H9 (cell line): ENCODE results near the gene AGPAT1. TPM values are rescaled to one million over a fixed set of nuclear protein-coding genes. Genes with fewer than 3 reads are reported as not detected.

Source experiments
- DNase-seq: peaks from one replicate; pipeline ENCODE4 v3.0.0-alpha.2; 2017
- H2AFZ ChIP-seq: one replicate; pipeline ENCODE4 v1.6.1; 2013; ENCODE audit warnings: mild to moderate bottlenecking, low read length, control low read depth, moderate library complexity
- H2AK5ac ChIP-seq: 2 replicates; pipeline ENCODE4 v1.6.1; 2013; ENCODE audit warnings: low read length, control low read depth, mixed read lengths; ENCODE audit not compliant: insufficient read length
- H2BK120ac ChIP-seq: one replicate; pipeline ENCODE4 v1.6.1; 2013; ENCODE audit warnings: low read depth, mild to moderate bottlenecking, low read length, control low read depth, inconsistent platforms; ENCODE audit not compliant: poor library complexity, severe bottlenecking
- H2BK12ac ChIP-seq: 2 replicates; pipeline ENCODE4 v1.6.1; 2013; ENCODE audit warnings: low read length, control low read depth, mixed read lengths, low read depth; ENCODE audit not compliant: insufficient read length
- H2BK15ac ChIP-seq: 2 replicates; pipeline ENCODE4 v1.6.1; 2013; ENCODE audit warnings: low read depth, low read length, control low read depth
- H2BK20ac ChIP-seq: one replicate; pipeline ENCODE4 v1.6.1; 2013; ENCODE audit warnings: low read depth, mild to moderate bottlenecking, low read length, control low read depth, inconsistent platforms; ENCODE audit not compliant: poor library complexity, severe bottlenecking
- H2BK5ac ChIP-seq: 2 replicates; pipeline ENCODE4 v1.6.1; 2013; ENCODE audit warnings: low read length, control low read depth, mixed read lengths; ENCODE audit not compliant: insufficient read length
- H3K14ac ChIP-seq: 2 replicates; pipeline ENCODE4 v1.6.1; 2013; ENCODE audit warnings: low read length, control low read depth; ENCODE audit not compliant: insufficient read depth
- H3K18ac ChIP-seq: 2 replicates; pipeline ENCODE4 v1.6.1; 2013; ENCODE audit warnings: low read depth, mild to moderate bottlenecking, mixed read lengths, low read length, control low read depth; ENCODE audit not compliant: insufficient read length
- H3K23ac ChIP-seq: 2 replicates; pipeline ENCODE4 v1.6.1; 2013; ENCODE audit warnings: low read length, control low read depth, mixed read lengths, low read depth; ENCODE audit not compliant: insufficient read length
- H3K23me2 ChIP-seq: 2 replicates; pipeline ENCODE4 v1.6.1; 2013; ENCODE audit warnings: low read depth, mild to moderate bottlenecking, mixed read lengths, low read length, control low read depth; ENCODE audit not compliant: insufficient read length, poor library complexity, severe bottlenecking
- H3K27ac ChIP-seq: 2 replicates; pipeline ENCODE4 v1.5.1; 2013; ENCODE audit warnings: low read length, control low read depth, mixed read lengths, low read depth; ENCODE audit not compliant: insufficient read length
- H3K27me3 ChIP-seq: 2 replicates; pipeline ENCODE4 v1.6.1; 2013; ENCODE audit warnings: low read length, control low read depth, inconsistent platforms; ENCODE audit not compliant: insufficient read depth
- H3K4ac ChIP-seq: 2 replicates; pipeline ENCODE4 v1.6.1; 2013; ENCODE audit warnings: low read depth, mild to moderate bottlenecking, control low read depth, inconsistent platforms, low read length, moderate library complexity
- H3K4me1 ChIP-seq: 2 replicates; pipeline ENCODE4 v1.6.1; 2013; ENCODE audit warnings: low read length, control low read depth, inconsistent platforms; ENCODE audit not compliant: insufficient read depth
- H3K4me2 ChIP-seq: 2 replicates; pipeline ENCODE4 v1.6.1; 2013; ENCODE audit warnings: low read length, control low read depth, mixed read lengths; ENCODE audit not compliant: insufficient read length, insufficient read depth
- H3K56ac ChIP-seq: 2 replicates; pipeline ENCODE4 v1.6.1; 2013; ENCODE audit warnings: low read depth, mild to moderate bottlenecking, mixed read lengths, low read length, control low read depth; ENCODE audit not compliant: insufficient read length
- H3K79me1 ChIP-seq: 2 replicates; pipeline ENCODE4 v1.6.1; 2013; ENCODE audit warnings: low read depth, mild to moderate bottlenecking, moderate library complexity, low read length, control low read depth, inconsistent platforms; ENCODE audit not compliant: insufficient read depth, poor library complexity, severe bottlenecking
- H3K79me2 ChIP-seq: 2 replicates; pipeline ENCODE4 v1.6.1; 2013; ENCODE audit warnings: low read length, control low read depth, inconsistent platforms; ENCODE audit not compliant: insufficient read depth
- H3K9ac ChIP-seq: 2 replicates; pipeline ENCODE4 v1.6.1; 2013; ENCODE audit warnings: low read length, control low read depth, mixed read lengths; ENCODE audit not compliant: insufficient read length; ENCODE audit errors: extremely low read depth
- H3K9me3 ChIP-seq: one replicate; pipeline ENCODE4 v1.6.1; 2013; ENCODE audit warnings: low read depth, low read length, inconsistent platforms; ENCODE audit not compliant: control insufficient read depth
- H3T11ph ChIP-seq: one replicate; pipeline ENCODE4 v1.6.1; 2013; ENCODE audit warnings: mild to moderate bottlenecking, low read length, control low read depth, inconsistent platforms
- H4K20me1 ChIP-seq: one replicate; pipeline ENCODE4 v1.6.1; 2013; ENCODE audit not compliant: control insufficient read depth, insufficient read length, insufficient read depth
- H4K5ac ChIP-seq: 2 replicates; pipeline ENCODE4 v1.6.1; 2013; ENCODE audit warnings: low read depth, mild to moderate bottlenecking, mixed read lengths, low read length, control low read depth; ENCODE audit not compliant: insufficient read length
- H4K8ac ChIP-seq: replicated peaks from 2 replicates; pipeline ENCODE4 v1.6.1; 2013; ENCODE audit warnings: low read length, control low read depth, mixed read lengths, low read depth; ENCODE audit not compliant: insufficient read length
- H4K91ac ChIP-seq: 2 replicates; pipeline ENCODE4 v1.6.1; 2013; ENCODE audit warnings: low read depth, mild to moderate bottlenecking, moderate library complexity, mixed read lengths, low read length, control low read depth; ENCODE audit not compliant: insufficient read length
- H3K27ac Mint-ChIP-seq, 3 experiments: 2 replicates in 2 of 3; 3 replicates in 1 of 3; pipeline ENCODE4 v1.8.0; 2020 to 2021; ENCODE audit warnings: mixed read lengths in 3 of 3, mild to moderate bottlenecking in 1 of 3, moderate library complexity in 1 of 3
- H3K27me3 Mint-ChIP-seq: 2 replicates; pipeline ENCODE4 v1.8.0; 2021; ENCODE audit warnings: low read depth, mild to moderate bottlenecking, moderate library complexity, mixed read lengths
- H3K36me3 Mint-ChIP-seq, 3 experiments: 2 replicates in 2 of 3; 3 replicates in 1 of 3; pipeline ENCODE4 v1.8.0; 2020 to 2021; ENCODE audit warnings: low read depth in 3 of 3, mixed read lengths in 3 of 3; ENCODE audit not compliant: insufficient read depth in 1 of 3
- H3K4me1 Mint-ChIP-seq, 2 experiments: 2 replicates each; pipeline ENCODE4 v1.8.0; 2020; ENCODE audit warnings: mixed read lengths in 2 of 2
- H3K4me3 Mint-ChIP-seq, 2 experiments: 2 replicates in 1 of 2; 3 replicates in 1 of 2; pipeline ENCODE4 v1.8.0; 2020 to 2021; ENCODE audit warnings: mild to moderate bottlenecking in 2 of 2, mixed read lengths in 2 of 2, moderate library complexity in 1 of 2
- H3K9me3 Mint-ChIP-seq, 2 experiments: 2 replicates in 1 of 2; 3 replicates in 1 of 2; pipeline ENCODE4 v1.8.0; 2020; ENCODE audit warnings: mild to moderate bottlenecking in 2 of 2, mixed read lengths in 2 of 2, moderate library complexity in 1 of 2
- CTCF ChIP-seq: fragments of 200-600 bp; sonication (generic); conservative IDR thresholded peaks from 3 replicates; pipeline ENCODE4 v1.8.0; 2021; ENCODE audit warnings: antibody characterized with exemption, mild to moderate bottlenecking
- WGBS: extraction: QIAGEN DNeasy Blood & Tissue Kit; methylation state at CpG from one replicate; pipeline ENCODE4 v1.1.7; 2013; ENCODE audit warnings: missing lambda C conversion rate, low lambda C conversion rate, mixed read lengths; ENCODE audit not compliant: insufficient read length; ENCODE audit errors: extremely low coverage; 5-methylcytosine and 5-hydroxymethylcytosine counted together
- total RNA-seq: library from RNA; stranded (reverse); gene quantifications from 2 replicates; pipeline ENCODE4 v1.2.1, GENCODE V29; 2021

The AGPAT1 gene
- total RNA-seq, 1 experiment from 2014 or later, result 89.5 TPM

DNA sequence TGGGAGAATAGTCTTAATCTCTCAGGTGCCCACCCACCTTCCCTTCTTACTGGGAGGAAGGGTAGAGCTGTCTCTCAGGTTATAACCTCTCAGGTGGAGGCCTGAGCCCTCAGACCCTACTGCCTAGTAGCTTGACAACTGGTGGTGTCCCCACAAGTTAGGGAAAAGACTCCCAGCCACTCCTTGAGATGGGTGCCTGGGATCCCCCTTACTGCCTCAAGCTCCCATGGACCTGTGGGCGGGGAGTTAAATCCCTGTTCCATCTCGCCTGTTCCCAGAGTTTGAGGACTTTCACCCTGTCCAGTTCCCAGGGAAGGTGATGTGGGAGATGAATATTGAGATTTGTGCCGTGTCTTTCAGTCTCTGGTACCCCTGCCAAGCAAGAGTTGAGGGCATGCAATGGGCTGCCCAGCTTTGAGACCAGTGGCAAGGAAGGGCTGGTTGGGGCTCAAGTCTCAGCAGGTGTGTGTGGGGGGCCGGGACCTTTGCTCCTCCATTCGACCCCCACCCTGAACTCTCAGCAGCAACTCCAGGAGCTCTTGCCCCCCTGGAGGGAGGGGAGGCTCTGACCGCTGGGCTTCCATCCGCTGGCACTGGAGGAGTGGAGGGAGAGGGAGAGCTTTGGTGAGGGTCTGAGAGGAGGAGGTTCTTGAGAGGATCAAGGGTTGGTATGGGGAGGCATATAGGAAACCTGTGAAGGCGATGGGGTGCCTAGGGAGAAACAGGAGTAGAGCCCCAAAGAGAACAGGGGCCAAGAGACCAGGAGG lies 15.2 kb upstream of the AGPAT1 start:
- Histone ChIP-seq H3T11ph (no peak overlapping the region), H2BK120ac (no peak overlapping the region), H4K8ac (no peak overlapping the region), H3K4ac (no peak overlapping the region), H2AFZ (no peak overlapping the region), H2BK5ac (no peak overlapping the region), H3K27me3 (no peaks in the 10 kb centered on the region), H3K56ac (no peak overlapping the region), H4K91ac (no peak overlapping the region), H3K4me2 (peak overlapping the region; percentile 49), H3K79me2 (no peaks in the 10 kb centered on the region), H3K79me1 (no peaks in the 10 kb centered on the region), H4K5ac (no peak overlapping the region), H3K23ac (no peak overlapping the region), H4K20me1 (no peaks in the 10 kb centered on the region), H3K14ac (no peak overlapping the region), H2BK20ac (no peak overlapping the region), H3K23me2 (peaks cover 15% of the 10 kb centered on the region), H3K9me3 (no peaks in the 10 kb centered on the region), H2AK5ac (no peak overlapping the region), H2BK15ac (no peak overlapping the region), H3K27ac (no peak overlapping the region), H3K9ac (no peak overlapping the region), H2BK12ac (peak overlapping the region; percentile 38), H3K4me1 (peaks cover 7% of the 10 kb centered on the region), H3K18ac (no peak overlapping the region)
- peak overlapping the region; percentile 39 to 84 (median 74); a peak in 5 of 7 replicates for H3K27ac Mint-ChIP-seq
- TF ChIP-seq CTCF, result no peak
- WGBS, result no CpG with 5 or more reads among the region's 8 CpGs
- H3K4me1 Mint-ChIP-seq, result peaks cover 50 to 60% of the 10 kb centered on the region in 2 experiments
- H3K36me3 Mint-ChIP-seq, result peaks cover 12 to 29% (median 27%) of the 10 kb centered on the region in 3 experiments; a peak in 6 of 7 replicates
- DNase-seq, result peak; percentile 25
- no peaks in the 10 kb centered on the region for H3K27me3 Mint-ChIP-seq
- H3K4me3 Mint-ChIP-seq, result peak overlapping the region; percentile 22 to 44; a peak in 3 of 5 replicates
- H3K9me3 Mint-ChIP-seq, result no peaks in the 10 kb centered on the region; a peak in 1 of 5 replicates
